GM08714 (cell line): Measurements from ENCODE around the gene CLDN5.
"Not testable (repeated sequence)": the region's sequence is repeated elsewhere in the genome, so short reads cannot be mapped to it uniquely, and the experiment has no call there.

Experiments
- H3K4me3 ChIP-seq: fragments of 200-500 bp; sonication (Bioruptor generic); 2 replicates; pipeline ENCODE4 v1.5.1; 2014; ENCODE audit warnings: mild to moderate bottlenecking, low read length, inconsistent platforms
- ZNF274 ChIP-seq: IDR thresholded peaks from 2 replicates; pipeline ENCODE4 v1.6.1; 2012; ENCODE audit warnings: mild to moderate bottlenecking, low read depth, low read length

The CLDN5 gene

DNA sequence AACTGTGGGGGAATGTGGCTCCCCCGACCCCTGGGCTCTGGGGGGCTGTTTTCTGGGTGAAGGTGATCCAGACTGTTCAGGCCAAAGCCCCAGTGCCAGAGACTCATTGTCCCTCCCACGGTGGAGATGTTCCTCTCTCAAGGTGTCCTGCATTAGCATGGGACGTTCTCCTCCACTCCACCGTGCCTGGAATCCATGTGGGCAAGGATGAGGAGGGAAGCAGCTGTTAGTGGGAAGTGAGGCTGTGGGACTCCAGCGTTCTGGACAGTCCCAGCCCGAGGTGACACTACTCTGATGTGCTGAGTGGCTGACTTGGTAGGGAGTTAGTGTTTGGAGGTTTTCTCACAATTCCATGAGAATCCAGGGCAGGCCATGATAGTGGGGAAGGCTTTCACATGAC lies 31.4 kb upstream of the CLDN5 start:
- no peak overlapping the region for H3K4me3 ChIP-seq
- no peak for TF ChIP-seq ZNF274

GRCh38 chr22:19554834-19555404 lies 30.7 kb upstream of the CLDN5 start:
- no peak for TF ChIP-seq ZNF274
- H3K4me3 ChIP-seq = no peak overlapping the region

DNA sequence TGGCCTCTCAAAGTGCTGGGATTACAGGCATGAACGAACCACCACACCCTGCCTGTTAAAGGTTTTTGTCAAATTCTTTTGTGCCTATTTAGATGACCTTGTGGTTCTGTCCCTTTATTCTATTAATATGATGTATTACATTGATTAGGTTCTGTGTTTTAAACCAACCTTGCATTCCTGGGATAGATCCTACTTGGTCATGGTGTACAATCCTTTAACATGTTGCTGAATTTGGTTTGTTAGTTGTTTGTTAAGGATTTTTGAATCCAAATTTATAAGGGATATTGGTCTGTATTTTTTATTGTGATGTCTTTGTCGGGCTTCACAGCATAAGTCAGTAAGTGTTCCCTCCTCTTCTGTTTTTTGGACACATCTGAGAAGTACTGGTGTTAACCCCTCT lies 29.0 kb upstream of the CLDN5 start:
- no peak for TF ChIP-seq ZNF274
- H3K4me3 ChIP-seq = no peak overlapping the region

DNA sequence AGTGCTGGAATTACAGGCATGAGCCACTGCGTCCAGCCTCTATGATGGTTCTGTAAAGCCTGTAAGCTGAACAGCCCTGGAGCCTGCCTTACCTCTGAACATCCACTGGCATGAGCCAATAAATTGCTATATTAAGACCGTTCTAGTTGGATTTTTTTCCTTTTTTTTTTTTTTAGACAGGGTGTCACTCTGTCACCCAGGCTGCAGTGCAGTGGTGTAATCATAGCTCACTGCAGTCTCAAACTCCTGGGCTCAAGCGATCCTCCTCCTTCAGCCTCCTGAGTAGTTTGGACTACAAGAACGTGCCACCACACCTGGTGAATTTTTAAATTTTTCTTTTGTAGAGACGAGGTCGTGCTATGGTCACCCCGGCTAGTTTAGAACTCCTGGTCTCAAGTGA lies 26.2 kb upstream of the CLDN5 start:
- no peak overlapping the region for H3K4me3 ChIP-seq
- no peak for TF ChIP-seq ZNF274

DNA sequence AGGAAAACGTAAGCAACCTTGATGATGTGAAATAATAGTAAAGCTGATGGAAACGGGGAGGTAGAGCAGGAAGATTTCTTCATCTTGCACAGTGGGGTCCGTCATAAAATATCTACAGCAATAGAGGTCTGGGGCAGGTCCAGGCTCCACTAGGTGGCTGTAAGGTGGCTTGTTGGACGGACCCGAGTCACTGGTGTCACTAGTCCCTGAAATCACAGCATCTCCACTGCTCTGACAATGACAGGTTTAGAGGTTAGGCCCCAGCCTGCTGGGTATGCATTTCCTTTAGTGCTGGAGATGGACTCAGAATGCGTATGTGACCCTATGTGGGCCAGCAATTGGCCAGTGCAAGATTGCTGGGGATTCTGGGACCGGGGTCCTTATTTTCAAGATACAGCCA lies 25.2 kb upstream of the CLDN5 start:
- no peak for TF ChIP-seq ZNF274

DNA sequence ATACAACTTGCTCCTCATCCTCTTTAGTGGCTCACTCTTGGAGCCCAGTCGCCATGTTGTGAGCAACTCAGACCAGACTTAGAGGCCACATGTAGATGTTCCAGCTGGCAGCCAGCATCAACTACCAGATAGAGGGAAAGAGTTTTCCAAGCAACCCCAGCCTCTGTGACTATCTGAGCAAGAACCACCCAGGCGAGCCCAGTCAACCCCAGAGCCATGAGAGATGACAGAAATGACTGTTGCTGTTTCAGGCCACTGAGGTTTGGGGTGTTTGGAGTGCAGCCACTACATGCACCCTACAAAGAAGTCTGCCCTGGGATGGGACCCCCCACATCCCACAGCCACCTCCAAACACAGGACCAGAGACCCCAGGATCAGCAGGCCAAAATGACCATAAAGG lies 24.8 kb upstream of the CLDN5 start:
- no peak for TF ChIP-seq ZNF274
- no peak overlapping the region for H3K4me3 ChIP-seq

More for the DNA sequence above, 25.2 kb upstream of the CLDN5 start:
- no peak overlapping the region for H3K4me3 ChIP-seq

DNA sequence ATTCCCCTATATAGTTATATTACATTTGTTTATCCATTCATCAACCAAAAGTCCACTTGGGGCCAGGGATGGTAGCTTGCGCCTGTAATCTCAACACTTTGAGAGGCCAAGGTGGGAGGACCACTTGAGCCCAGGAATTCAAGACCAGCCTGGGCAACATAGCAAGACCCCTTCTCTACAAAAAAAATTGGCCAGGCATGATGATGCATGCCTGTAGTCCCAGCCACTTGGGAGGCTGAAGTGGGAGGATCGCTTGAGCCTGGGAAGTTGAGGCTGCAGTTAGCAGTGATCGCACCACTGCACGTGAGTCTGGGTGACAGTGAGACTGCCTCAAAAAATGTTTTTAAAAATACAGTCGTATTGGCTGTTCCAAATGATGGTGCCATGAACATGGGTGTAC lies 24.2 kb upstream of the CLDN5 start:
- H3K4me3 ChIP-seq = not testable (repeated sequence)

DNA sequence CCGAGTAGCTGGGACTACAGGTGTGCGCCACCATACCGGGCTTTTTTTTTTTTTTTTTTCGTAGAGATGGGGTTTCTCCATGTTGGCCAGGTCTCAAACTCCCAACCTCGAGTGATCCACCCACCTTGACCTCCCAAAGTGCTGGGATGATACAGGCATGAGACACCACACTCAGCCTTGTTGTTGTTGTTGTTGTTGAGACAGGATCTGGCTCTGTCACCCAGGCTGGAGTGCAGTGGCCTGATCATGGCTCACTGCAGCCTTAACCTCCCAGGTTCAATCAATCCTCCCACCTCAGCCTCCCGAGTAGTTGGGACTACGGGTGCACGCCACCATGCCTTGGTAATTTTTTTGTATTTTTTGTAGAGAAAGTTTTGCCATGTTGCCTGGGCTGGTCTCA lies 23.4 kb upstream of the CLDN5 start:
- H3K4me3 ChIP-seq = no peak overlapping the region
- TF ChIP-seq ZNF274 = no peak

DNA sequence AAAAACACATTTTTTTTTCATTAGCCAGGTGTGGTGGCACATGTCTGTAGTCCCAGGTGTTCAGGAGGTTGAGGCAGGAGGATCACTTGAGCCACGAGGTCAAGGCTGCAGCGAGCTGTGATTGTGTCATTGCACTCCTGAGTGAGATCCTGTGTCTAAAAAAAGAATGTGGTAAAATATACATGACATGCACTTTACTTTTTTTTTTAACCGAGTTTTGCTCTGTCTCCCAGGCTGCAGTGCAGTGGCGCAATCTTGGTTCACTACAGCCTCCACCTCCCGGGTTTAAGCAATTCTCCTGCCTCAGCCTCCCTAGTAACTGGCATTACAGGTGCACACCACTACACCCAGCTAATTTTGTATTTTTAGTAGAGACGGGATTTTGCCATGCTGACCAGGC lies 22.5 kb upstream of the CLDN5 start:
- TF ChIP-seq ZNF274 = no peak
- no peak overlapping the region for H3K4me3 ChIP-seq

- TF ChIP-seq ZNF274 = no peak
- H3K4me3 ChIP-seq = no peak overlapping the region
Observed at GRCh38 chr22:19545935-19546207, 21.7 kb upstream of the CLDN5 start.

- no peak for TF ChIP-seq ZNF274
- no peak overlapping the region for H3K4me3 ChIP-seq
Observed at GRCh38 chr22:19543970-19544708, 19.9 kb upstream of the CLDN5 start.

- H3K4me3 ChIP-seq = no peak overlapping the region
- TF ChIP-seq ZNF274 = no peak
Observed at GRCh38 chr22:19540394-19540793, 16.2 kb upstream of the CLDN5 start.

GRCh38 chr22:19537941-19538488 lies 13.8 kb upstream of the CLDN5 start:
- no peak for TF ChIP-seq ZNF274
- no peak overlapping the region for H3K4me3 ChIP-seq

DNA sequence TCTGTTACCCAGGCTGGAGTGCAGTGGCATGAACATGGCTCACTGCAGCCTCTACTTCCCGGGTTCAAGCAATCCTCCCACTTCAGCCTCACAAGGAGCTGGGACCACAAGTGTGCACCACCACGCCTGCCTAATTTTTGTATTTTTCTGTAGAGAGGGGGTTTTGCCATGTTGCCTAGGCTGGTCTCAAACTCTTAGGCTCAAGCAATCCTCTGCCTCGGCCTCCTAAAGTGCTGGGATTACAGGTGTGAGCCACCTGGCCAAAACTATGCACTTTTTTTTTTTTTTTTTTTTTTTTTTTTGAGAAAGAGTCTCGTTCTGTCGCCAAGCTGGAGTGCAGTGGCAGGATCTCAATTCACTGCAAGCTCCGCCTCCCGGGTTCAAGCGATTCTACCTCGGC lies 12.4 kb upstream of the CLDN5 start:
- H3K4me3 ChIP-seq = no peak overlapping the region
- TF ChIP-seq ZNF274 = no peak

- H3K4me3 ChIP-seq = no peak overlapping the region
- no peak for TF ChIP-seq ZNF274
Observed at GRCh38 chr22:19535001-19535400, 10.8 kb upstream of the CLDN5 start.

- no peak for TF ChIP-seq ZNF274
- H3K4me3 ChIP-seq = no peak overlapping the region
Observed at GRCh38 chr22:19533857-19534256, 9.6 kb upstream of the CLDN5 start.

DNA sequence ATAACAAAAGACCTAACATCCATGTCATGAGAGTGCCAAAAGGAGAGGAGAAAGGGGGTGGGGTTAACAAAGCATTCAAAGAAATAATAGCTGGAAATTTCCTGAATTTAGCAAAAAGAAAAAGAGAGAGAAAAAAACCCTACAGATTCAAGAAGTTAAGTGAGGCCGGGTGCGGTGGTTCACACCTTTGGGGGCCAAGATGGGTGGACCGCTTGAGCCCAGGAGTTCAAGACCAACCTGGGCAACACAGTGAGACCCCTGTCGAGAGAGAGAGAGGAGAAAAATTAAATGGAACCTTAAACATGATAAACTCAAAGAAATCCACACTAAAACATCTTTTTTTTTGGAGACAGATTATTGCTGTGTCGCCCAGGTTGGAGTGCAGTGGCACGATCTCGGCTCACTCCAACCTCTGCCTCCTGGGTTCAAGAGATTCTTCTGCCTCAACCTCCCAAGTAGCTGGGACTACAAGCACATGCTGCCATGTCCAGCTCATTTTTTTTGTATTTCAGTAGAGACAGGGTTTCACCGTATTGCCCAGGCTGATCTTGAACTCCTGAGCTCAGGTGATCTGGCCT lies 8.9 kb upstream of the CLDN5 start:
- H3K4me3 ChIP-seq = no peak overlapping the region
- no peak for TF ChIP-seq ZNF274

DNA sequence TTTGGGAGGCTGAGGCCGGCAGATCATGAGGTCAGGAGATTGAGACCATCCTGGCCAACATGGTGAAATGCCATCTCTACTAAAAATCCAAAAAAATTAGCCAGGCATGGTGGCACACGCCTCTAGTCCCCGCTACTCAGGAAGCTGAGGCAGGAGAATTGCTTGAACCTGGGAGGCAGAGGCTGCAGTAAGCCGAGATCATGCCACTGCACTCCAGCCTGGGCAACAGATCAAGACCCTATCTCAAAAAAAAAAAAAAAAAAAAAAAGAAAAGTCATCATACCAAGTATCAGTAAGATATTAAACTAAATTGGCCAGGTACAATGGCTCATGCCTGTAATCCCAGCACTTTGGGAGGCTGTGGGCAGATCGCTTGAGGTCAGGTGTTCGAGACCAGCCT lies 7.1 kb upstream of the CLDN5 start:
- not testable (repeated sequence) for H3K4me3 ChIP-seq
